Upper lobe of right lung (tissue), 1 donor: ENCODE data around the gene RETREG1. TPM values are rescaled to one million over a fixed set of nuclear protein-coding genes. Genes with fewer than 3 reads are reported as not detected.

Experiments
- ATAC-seq: fragments of 200-7000 bp; cut with Tn5 transposase; one replicate; pipeline ENCODE4 v1.9.1; 2020; ENCODE audit warnings: mild to moderate bottlenecking, moderate library complexity
- DNase-seq: peaks from one replicate; pipeline ENCODE4 v3.0.0-alpha.2; 2020
- H3K27ac ChIP-seq: fragments of 200-600 bp; one replicate; pipeline ENCODE4 v1.8.0; 2022
- H3K27me3 ChIP-seq: fragments of 200-600 bp; one replicate; pipeline ENCODE4 v1.8.0; 2022; ENCODE audit warnings: mild to moderate bottlenecking
- H3K36me3 ChIP-seq: fragments of 200-600 bp; one replicate; pipeline ENCODE4 v1.8.0; 2022
- H3K4me1 ChIP-seq: fragments of 200-600 bp; one replicate; pipeline ENCODE4 v1.8.0; 2022
- H3K4me3 ChIP-seq: fragments of 200-600 bp; one replicate; pipeline ENCODE4 v1.8.0; 2022; ENCODE audit warnings: mild to moderate bottlenecking
- H3K9me3 ChIP-seq: fragments of 200-600 bp; one replicate; pipeline ENCODE4 v1.8.0; 2022
- intact Hi-C: fragments of 100-400 bp; cut with DNase I; formaldehyde crosslinking; loops from one replicate; pipeline ENCODE4 v1.11.0; 2022
- total RNA-seq: library from RNA; stranded (reverse); fragmentation: NEBNext Ultra II Directional; extraction: Animal tissue kit (Norgen Biotek cat#: 25700); gene quantifications from one replicate; pipeline ENCODE4 v1.2.1, GENCODE V29; 2021
- TF ChIP-seq, protein P1 (sequence below): fragments of 200-600 bp; IDR thresholded peaks from one replicate; pipeline ENCODE4 v1.8.0; 2022; ENCODE audit warnings: antibody characterized with exemption
- donor health status: DM: no; HTN: yes; CAD: no; lungs with severe emphysema.

RETREG1 gene
- total RNA-seq, 1 donor from 2014 or later = 22.8 TPM

DNA sequence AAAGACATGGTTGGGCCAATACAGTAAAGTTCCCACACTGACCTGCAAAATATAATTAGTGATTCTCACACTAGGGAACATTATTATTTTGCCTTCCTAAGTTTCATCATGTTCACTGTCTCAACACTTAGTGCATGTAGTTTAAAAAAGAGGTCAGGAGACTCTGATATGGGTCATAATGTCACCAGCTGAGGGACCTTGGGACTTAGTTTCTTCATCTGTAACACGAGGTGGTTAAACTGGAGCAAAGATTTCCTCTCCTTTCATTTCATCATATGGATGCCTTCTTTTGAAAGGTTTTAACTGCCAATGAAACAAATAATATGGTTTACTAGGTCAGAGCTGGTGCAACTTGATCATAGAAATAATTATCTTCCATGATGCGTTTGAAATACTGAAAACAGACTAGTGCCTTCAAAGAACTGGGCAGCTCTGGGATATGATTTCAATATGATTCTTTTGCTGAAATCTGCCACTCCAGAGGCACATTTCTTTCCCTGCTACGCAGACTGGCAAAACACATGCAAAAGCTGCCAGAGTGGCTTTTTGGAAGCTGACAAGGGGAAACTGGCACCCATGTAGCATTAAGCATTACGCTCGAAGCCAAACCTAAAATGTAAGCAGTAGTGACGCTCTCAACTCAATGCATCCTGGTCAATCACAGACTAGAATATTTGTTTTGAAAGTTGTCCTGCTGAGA is 20.8 kb downstream of the RETREG1 start:
- DNase-seq (no peak), ATAC-seq (peak; percentile 21)

GRCh38 chr5:16593628-16594027 is 23.2 kb downstream of the RETREG1 start:
- intact Hi-C loops = no loop called here
- no peaks in the 10 kb centered on the region for H3K9me3 ChIP-seq
- no peaks in the 10 kb centered on the region for H3K4me1 ChIP-seq
- no peak overlapping the region for H3K4me3 ChIP-seq
- DNase-seq (no peak), ATAC-seq (peak; percentile 40)
- no peaks in the 10 kb centered on the region for H3K36me3 ChIP-seq
- no peak overlapping the region for H3K27ac ChIP-seq
- TF ChIP-seq, protein P1, sequence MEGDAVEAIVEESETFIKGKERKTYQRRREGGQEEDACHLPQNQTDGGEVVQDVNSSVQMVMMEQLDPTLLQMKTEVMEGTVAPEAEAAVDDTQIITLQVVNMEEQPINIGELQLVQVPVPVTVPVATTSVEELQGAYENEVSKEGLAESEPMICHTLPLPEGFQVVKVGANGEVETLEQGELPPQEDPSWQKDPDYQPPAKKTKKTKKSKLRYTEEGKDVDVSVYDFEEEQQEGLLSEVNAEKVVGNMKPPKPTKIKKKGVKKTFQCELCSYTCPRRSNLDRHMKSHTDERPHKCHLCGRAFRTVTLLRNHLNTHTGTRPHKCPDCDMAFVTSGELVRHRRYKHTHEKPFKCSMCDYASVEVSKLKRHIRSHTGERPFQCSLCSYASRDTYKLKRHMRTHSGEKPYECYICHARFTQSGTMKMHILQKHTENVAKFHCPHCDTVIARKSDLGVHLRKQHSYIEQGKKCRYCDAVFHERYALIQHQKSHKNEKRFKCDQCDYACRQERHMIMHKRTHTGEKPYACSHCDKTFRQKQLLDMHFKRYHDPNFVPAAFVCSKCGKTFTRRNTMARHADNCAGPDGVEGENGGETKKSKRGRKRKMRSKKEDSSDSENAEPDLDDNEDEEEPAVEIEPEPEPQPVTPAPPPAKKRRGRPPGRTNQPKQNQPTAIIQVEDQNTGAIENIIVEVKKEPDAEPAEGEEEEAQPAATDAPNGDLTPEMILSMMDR = no peak
- no peaks in the 10 kb centered on the region for H3K27me3 ChIP-seq

More for the DNA sequence above, 20.8 kb downstream of the RETREG1 start:
- H3K9me3 ChIP-seq = no peaks in the 10 kb centered on the region
- no peak overlapping the region for H3K27ac ChIP-seq
- no peaks in the 10 kb centered on the region for H3K36me3 ChIP-seq
- no peaks in the 10 kb centered on the region for H3K27me3 ChIP-seq
- intact Hi-C loops = no loop called here
- H3K4me3 ChIP-seq = no peak overlapping the region
- H3K4me1 ChIP-seq = peaks cover 6% of the 10 kb centered on the region
- TF ChIP-seq, protein P1 = no peak

DNA sequence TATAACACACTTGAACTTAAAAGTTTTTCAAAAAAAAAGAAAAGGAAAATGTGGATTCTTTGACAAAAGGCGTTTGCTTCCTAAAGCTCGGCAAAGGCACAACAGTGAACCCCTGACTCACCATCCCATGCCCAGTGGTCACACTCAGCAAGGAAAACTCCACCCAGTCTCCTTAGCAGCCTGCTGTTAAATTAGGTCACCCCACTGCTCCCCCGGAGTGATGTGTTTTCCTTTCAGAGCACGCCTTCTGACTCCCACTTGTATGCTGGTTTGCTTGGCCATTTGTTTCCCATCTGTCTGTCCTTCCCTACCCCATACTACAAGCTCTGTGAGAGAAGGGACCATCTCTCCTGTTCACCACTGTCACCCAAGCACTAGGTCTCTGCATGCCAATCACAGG is 23.8 kb downstream of the RETREG1 start:
- Histone ChIP-seq H3K9me3 (no peaks in the 10 kb centered on the region), H3K27me3 (no peaks in the 10 kb centered on the region), H3K4me3 (no peak overlapping the region), H3K27ac (no peak overlapping the region), H3K4me1 (no peaks in the 10 kb centered on the region), H3K36me3 (no peaks in the 10 kb centered on the region)
- ATAC-seq (peak; percentile 63), DNase-seq (no peak)
- intact Hi-C loops = no loop called here
- TF ChIP-seq, protein P1 = no peak

- no peak overlapping the region for H3K4me3 ChIP-seq
- DNase-seq = no peak
- intact Hi-C loops = no loop called here
- TF ChIP-seq, protein P1 = no peak
- H3K9me3 ChIP-seq = no peaks in the 10 kb centered on the region
- ATAC-seq = no peak
- no peak overlapping the region for H3K27ac ChIP-seq
- H3K36me3 ChIP-seq = no peaks in the 10 kb centered on the region
- H3K27me3 ChIP-seq = no peaks in the 10 kb centered on the region
- H3K4me1 ChIP-seq = no peaks in the 10 kb centered on the region
Measured at GRCh38 chr5:16592255-16592654, 24.5 kb downstream of the RETREG1 start.

DNA sequence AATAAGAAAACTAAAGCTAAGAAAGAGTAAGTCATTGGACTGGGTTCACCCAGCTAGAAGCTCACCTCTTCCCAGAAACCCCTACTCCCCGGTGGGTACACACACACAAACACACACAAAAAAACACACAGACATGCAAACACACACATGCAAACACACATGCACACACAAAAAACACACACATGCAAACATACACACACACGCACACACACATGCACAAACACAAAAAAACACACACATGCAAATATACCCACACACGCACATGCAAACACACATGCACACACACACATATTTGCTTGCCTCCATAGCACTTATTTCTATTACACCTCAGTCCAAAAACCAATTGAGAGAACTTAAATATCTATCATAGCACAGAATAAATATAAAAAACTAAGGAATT is 26.1 kb downstream of the RETREG1 start:
- no peak for DNase-seq
- no peaks in the 10 kb centered on the region for H3K27me3 ChIP-seq
- intact Hi-C loops = no loop called here
- no peaks in the 10 kb centered on the region for H3K9me3 ChIP-seq
- TF ChIP-seq, protein P1 = no peak
- H3K4me1 ChIP-seq = no peaks in the 10 kb centered on the region
- no peak for ATAC-seq
- no peaks in the 10 kb centered on the region for H3K36me3 ChIP-seq
- H3K4me3 ChIP-seq = no peak overlapping the region
- H3K27ac ChIP-seq = no peak overlapping the region
